GOT3 (cell line): ENCODE data around the gene DDX60.
"Not testable (repeated sequence)": the region's sequence is repeated elsewhere in the genome, so short reads cannot be mapped to it uniquely, and the experiment has no call there.

ENCODE experiments used
- DNase-seq: peaks from one replicate; lab custom pipeline; 2025; ENCODE audit warnings: mixed read lengths; lab: John Stamatoyannopoulos, UW

The DDX60 gene

GRCh38 chr4:168291242-168291641 lies 27.3 kb downstream of the DDX60 start:
- DNase-seq: no peak

- not testable (repeated sequence) for DNase-seq
Observed at GRCh38 chr4:168285850-168286249, 32.7 kb downstream of the DDX60 start.

- no peak for DNase-seq
Observed at GRCh38 chr4:168279556-168279955, 39.0 kb downstream of the DDX60 start.

GRCh38 chr4:168275836-168276235 lies 42.7 kb downstream of the DDX60 start:
- no peak for DNase-seq

GRCh38 chr4:168274871-168275270 lies 43.7 kb downstream of the DDX60 start:
- DNase-seq: no peak

GRCh38 chr4:168273838-168274237 lies 44.7 kb downstream of the DDX60 start:
- no peak for DNase-seq

GRCh38 chr4:168272488-168272887 lies 46.1 kb downstream of the DDX60 start:
- no peak for DNase-seq

- DNase-seq: no peak
Observed at GRCh38 chr4:168269896-168270295, 48.7 kb downstream of the DDX60 start.

- DNase-seq: no peak
Observed at GRCh38 chr4:168265327-168265726, 53.2 kb downstream of the DDX60 start.

GRCh38 chr4:168264903-168265302 lies 53.6 kb downstream of the DDX60 start:
- no peak for DNase-seq

- DNase-seq: no peak
Observed at GRCh38 chr4:168263039-168263438, 55.5 kb downstream of the DDX60 start.

GRCh38 chr4:168259096-168259495 lies 59.5 kb downstream of the DDX60 start:
- no peak for DNase-seq

GRCh38 chr4:168257768-168258167 lies 60.8 kb downstream of the DDX60 start:
- DNase-seq: no peak

- no peak for DNase-seq
Observed at GRCh38 chr4:168248176-168248710, 70.3 kb downstream of the DDX60 start.

- DNase-seq: no peak
Observed at GRCh38 chr4:168247603-168248002, 70.9 kb downstream of the DDX60 start.

- no peak for DNase-seq
Observed at GRCh38 chr4:168241953-168242352, 76.6 kb downstream of the DDX60 start.

GRCh38 chr4:168240821-168241220 lies 77.7 kb downstream of the DDX60 start:
- no peak for DNase-seq

GRCh38 chr4:168221301-168221700 lies 97.3 kb downstream of the DDX60 start:
- DNase-seq: no peak

- DNase-seq: no peak
Observed at GRCh38 chr4:168220893-168221292, 97.7 kb downstream of the DDX60 start.

GRCh38 chr4:168218645-168219044 lies 99.9 kb downstream of the DDX60 start:
- DNase-seq: no peak

- DNase-seq: not testable (repeated sequence)
Observed at GRCh38 chr4:168213511-168213910, 105.0 kb downstream of the DDX60 start.

GRCh38 chr4:168212656-168213055 lies 105.9 kb downstream of the DDX60 start:
- no peak for DNase-seq

- no peak for DNase-seq
Observed at GRCh38 chr4:168208957-168209614, 109.5 kb downstream of the DDX60 start.
